MM.1S (cell line): ENCODE measurements around the gene DDIAS.

Experiments
- DNase-seq: peaks from one replicate; pipeline ENCODE4 v3.0.0-alpha.2; 2015
- H2AFZ ChIP-seq: fragments of 300-600 bp; sonication (generic); 2 replicates; pipeline ENCODE4 v1.6.0; 2016; ENCODE audit warnings: antibody characterized with exemption, low read length
- H3F3A ChIP-seq: fragments of 300-600 bp; sonication (generic); 2 replicates; pipeline ENCODE4 v1.6.1; 2016; ENCODE audit warnings: mild to moderate bottlenecking, antibody characterized with exemption, low read length, moderate library complexity, mixed read lengths; ENCODE audit not compliant: insufficient read depth
- H3K27ac ChIP-seq: fragments of 300-600 bp; sonication (generic); 2 replicates; pipeline ENCODE4 v1.5.1; 2016; ENCODE audit warnings: mild to moderate bottlenecking, low read length
- H3K27me3 ChIP-seq: fragments of 300-600 bp; sonication (generic); replicated peaks from 2 replicates; pipeline ENCODE4 v1.6.0; 2016; ENCODE audit warnings: low read length; ENCODE audit not compliant: insufficient read depth
- H3K36me3 ChIP-seq: fragments of 300-600 bp; sonication (generic); replicated peaks from 2 replicates; pipeline ENCODE4 v1.6.1; 2016; ENCODE audit warnings: mild to moderate bottlenecking, low read length, mixed read lengths; ENCODE audit not compliant: insufficient read depth
- H3K4me1 ChIP-seq: fragments of 300-600 bp; sonication (generic); 2 replicates; pipeline ENCODE4 v1.6.1; 2016; ENCODE audit warnings: low read length, mixed read lengths
- H3K4me2 ChIP-seq: fragments of 300-600 bp; sonication (generic); 2 replicates; pipeline ENCODE4 v1.6.0; 2016; ENCODE audit warnings: low read depth, low read length
- H3K4me3 ChIP-seq: fragments of 300-600 bp; sonication (generic); 2 replicates; pipeline ENCODE4 v1.5.1; 2016; ENCODE audit warnings: low read length, mixed read lengths
- H3K79me2 ChIP-seq: fragments of 300-600 bp; sonication (generic); 2 replicates; pipeline ENCODE4 v1.6.1; 2016; ENCODE audit warnings: mixed run types, low read length, mixed read lengths
- H3K9ac ChIP-seq: fragments of 300-600 bp; sonication (generic); 2 replicates; pipeline ENCODE4 v1.6.1; 2016; ENCODE audit warnings: low read length, mixed read lengths
- H3K9me2 ChIP-seq: fragments of 300-600 bp; sonication (generic); replicated peaks from 2 replicates; pipeline ENCODE4 v1.6.1; 2016; ENCODE audit warnings: mild to moderate bottlenecking, low read length, mixed read lengths; ENCODE audit not compliant: insufficient read depth
- H3K9me3 ChIP-seq: fragments of 300-600 bp; sonication (generic); replicated peaks from 2 replicates; pipeline ENCODE4 v1.6.1; 2016; ENCODE audit warnings: mild to moderate bottlenecking, low read length, mixed read lengths; ENCODE audit not compliant: insufficient read depth
- H4K20me1 ChIP-seq: fragments of 300-600 bp; sonication (generic); 2 replicates; pipeline ENCODE4 v1.6.1; 2016; ENCODE audit warnings: mild to moderate bottlenecking, low read length, moderate library complexity, mixed read lengths; ENCODE audit not compliant: insufficient read depth
- CTCF ChIP-seq: fragments of 300-600 bp; sonication (generic); IDR thresholded peaks from 2 replicates; pipeline ENCODE4 v1.5.1; 2016; ENCODE audit warnings: antibody characterized with exemption, low read length, mixed read lengths
- EZH2 ChIP-seq: fragments of 300-600 bp; sonication (generic); optimal IDR thresholded peaks from 2 replicates; pipeline ENCODE3; 2017; ENCODE audit warnings: low read depth, mild to moderate bottlenecking, antibody characterized with exemption, low read length, mixed read lengths
- EZH2phosphoT487 ChIP-seq: fragments of 300-600 bp; sonication (generic); IDR thresholded peaks from 2 replicates; pipeline ENCODE4 v1.6.1; 2018; ENCODE audit warnings: antibody characterized with exemption, low read length

The DDIAS gene

GRCh38 chr11:82883853-82884252, 17.7 kb upstream of the DDIAS start:
- Histone ChIP-seq H4K20me1 (no peaks in the 10 kb centered on the region), H3K79me2 (no peaks in the 10 kb centered on the region), H3K9me2 (no peaks in the 10 kb centered on the region), H3K4me3 (no peak overlapping the region), H2AFZ (no peak overlapping the region), H3F3A (no peaks in the 10 kb centered on the region), H3K27me3 (no peaks in the 10 kb centered on the region), H3K9ac (no peak overlapping the region), H3K36me3 (no peaks in the 10 kb centered on the region), H3K27ac (no peak overlapping the region), H3K4me1 (no peaks in the 10 kb centered on the region), H3K9me3 (no peaks in the 10 kb centered on the region), H3K4me2 (no peak overlapping the region)
- DNase-seq, result no peak
- no peak for TF ChIP-seq EZH2

GRCh38 chr11:82889133-82890001, 12.2 kb upstream of the DDIAS start:
- TF ChIP-seq EZH2 (no peak), EZH2phosphoT487 (no peak), CTCF (no peak)
- no peak overlapping the region for H2AFZ ChIP-seq
- no peak for DNase-seq
- H3K36me3 ChIP-seq, result no peaks in the 10 kb centered on the region
- no peaks in the 10 kb centered on the region for H3K9me2 ChIP-seq
- no peak overlapping the region for H3K9ac ChIP-seq
- H4K20me1 ChIP-seq, result no peaks in the 10 kb centered on the region
- no peaks in the 10 kb centered on the region for H3F3A ChIP-seq
- H3K9me3 ChIP-seq, result no peaks in the 10 kb centered on the region
- H3K27me3 ChIP-seq, result no peaks in the 10 kb centered on the region
- H3K27ac ChIP-seq, result no peak overlapping the region
- no peak overlapping the region for H3K4me3 ChIP-seq
- H3K4me1 ChIP-seq, result no peaks in the 10 kb centered on the region
- H3K4me2 ChIP-seq, result no peak overlapping the region
- H3K79me2 ChIP-seq, result 0 out of 2 replicates have a peak, but pooled peaks cover 4% of the 10 kb centered on the region

DNA sequence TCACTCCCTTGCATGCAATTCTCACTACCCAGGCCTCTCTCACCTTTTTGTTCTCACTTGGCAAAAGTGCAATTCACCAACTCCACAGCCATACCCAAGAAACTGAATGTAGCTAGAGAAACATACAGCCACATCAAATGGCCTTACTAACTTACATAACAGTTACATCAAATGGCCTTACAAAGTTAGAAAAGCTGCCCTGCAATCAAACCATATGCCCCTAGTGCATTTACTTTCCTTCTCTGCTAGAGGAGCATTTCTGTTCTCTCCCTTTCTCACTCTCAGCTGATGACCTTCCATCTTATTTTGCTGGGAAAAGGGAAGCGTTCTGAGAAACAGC, 11.6 kb upstream of the DDIAS start:
- no peaks in the 10 kb centered on the region for H3K4me1 ChIP-seq
- no peaks in the 10 kb centered on the region for H3K9me2 ChIP-seq
- H3K4me3 ChIP-seq, result no peak overlapping the region
- no peaks in the 10 kb centered on the region for H3K9me3 ChIP-seq
- H3F3A ChIP-seq, result no peaks in the 10 kb centered on the region
- 0 out of 2 replicates have a peak, but pooled peaks cover 4% of the 10 kb centered on the region for H3K79me2 ChIP-seq
- H2AFZ ChIP-seq, result no peak overlapping the region
- no peaks in the 10 kb centered on the region for H3K36me3 ChIP-seq
- H3K4me2 ChIP-seq, result no peak overlapping the region
- H4K20me1 ChIP-seq, result no peaks in the 10 kb centered on the region
- H3K9ac ChIP-seq, result no peak overlapping the region
- no peak overlapping the region for H3K27ac ChIP-seq
- H3K27me3 ChIP-seq, result no peaks in the 10 kb centered on the region
- DNase-seq, result no peak
- TF ChIP-seq EZH2phosphoT487, result no peak
- TF ChIP-seq CTCF, result no peak
- TF ChIP-seq EZH2, result no peak

- Histone ChIP-seq H3K27me3 (no peaks in the 10 kb centered on the region), H3F3A (no peaks in the 10 kb centered on the region), H3K4me2 (no peak overlapping the region), H3K27ac (no peak overlapping the region), H4K20me1 (no peaks in the 10 kb centered on the region), H3K9ac (no peak overlapping the region), H2AFZ (no peak overlapping the region), H3K9me3 (no peaks in the 10 kb centered on the region), H3K79me2 (0 out of 2 replicates have a peak, but pooled peaks cover 4% of the 10 kb centered on the region), H3K4me3 (no peak overlapping the region), H3K36me3 (no peaks in the 10 kb centered on the region), H3K9me2 (no peaks in the 10 kb centered on the region), H3K4me1 (peaks cover 8% of the 10 kb centered on the region; the same call in 1 of the 2 replicates)
- no peak for TF ChIP-seq CTCF
- DNase-seq, result no peak
Measured at GRCh38 chr11:82890936-82891335, 10.6 kb upstream of the DDIAS start.
